HepG2 (cell line): ENCODE results near the gene ADGRL2. TPM values are rescaled to one million over a fixed set of nuclear protein-coding genes. Genes with fewer than 3 reads are reported as not detected.

Experiments
- ATAC-seq: fragments of 200-7000 bp; cut with Tn5 transposase; 3 replicates; pipeline ENCODE4 v1.9.1; 2020; ENCODE audit warnings: mild to moderate bottlenecking, moderate library complexity
- BruUV-seq: library from RNA; stranded (reverse); fragments of 400-500 nt; replicated peaks from 2 replicates; lab custom pipeline; 2021; lab: Mats Ljungman, UMichigan
- CTCF ChIA-PET: fragments of 300-600 bp; formaldehyde crosslinking; extraction: SDS; loops from one replicate; lab custom pipeline; 2021; ENCODE audit warnings: low total read pairs, inconsistent platforms, low intra/inter-chr PET ratio; lab: Yijun Ruan, JAX
- POLR2A ChIA-PET: fragments of 350-600 bp; sonication (Branson Sonifier 250); formaldehyde crosslinking; loops from one replicate; lab custom pipeline; 2020; ENCODE audit warnings: antibody characterized with exemption, inconsistent platforms; lab: Yijun Ruan, JAX
- DNase-seq: peaks from one replicate; pipeline ENCODE4 v3.0.0-alpha.2; 2015; ENCODE audit warnings: low spot score
- FAIRE-seq: peaks from 3 replicates; lab custom pipeline; 2011; peaks lifted over from hg19 to GRCh38; lab: Jason Lieb, UNC
- H2AFZ ChIP-seq: one replicate; pipeline ENCODE4 v1.6.1; 2011; ENCODE audit warnings: low read length, inconsistent platforms
- H3K27ac ChIP-seq: fragments of 300-600 bp; 3 replicates; pipeline ENCODE4 v1.8.0; 2011; ENCODE audit warnings: mixed run types, mild to moderate bottlenecking, mixed read lengths, low read length, inconsistent platforms; ENCODE audit not compliant: insufficient read depth; ENCODE audit errors: extremely low read length
- H3K27me3 ChIP-seq, 2 experiments: fragments of 200-600 bp in 1 of 2; 2 replicates in 1 of 2; 3 replicates in 1 of 2; pipeline versions ENCODE4 v1.6.0 to v1.8.0; 2011; ENCODE audit warnings: low read length in 2 of 2, mild to moderate bottlenecking in 2 of 2, moderate library complexity in 2 of 2, inconsistent platforms in 1 of 2; ENCODE audit not compliant: insufficient read depth in 2 of 2, control insufficient read depth in 1 of 2
- H3K36me3 ChIP-seq, 2 experiments: fragments of 200-600 bp in 1 of 2; replicated peaks in 1 of 2; 2 replicates in 1 of 2; 3 replicates in 1 of 2; pipeline versions ENCODE4 v1.5.1 to v1.8.0; 2011; ENCODE audit warnings: low read length in 2 of 2, inconsistent platforms in 1 of 2; ENCODE audit not compliant: insufficient read depth in 2 of 2, control insufficient read depth in 1 of 2
- H3K4me1 ChIP-seq: 2 replicates; pipeline ENCODE4 v1.5.1; 2012; ENCODE audit warnings: low read length, inconsistent platforms; ENCODE audit not compliant: insufficient read depth
- H3K4me2 ChIP-seq: 2 replicates; pipeline ENCODE4 v1.6.0; 2011; ENCODE audit warnings: low read depth, low read length, inconsistent platforms
- H3K4me3 ChIP-seq, 3 experiments: fragments of 200-600 bp in 1 of 3; sonication (generic), shearing (Covaris generic) in 1 of 3; replicated peaks in 1 of 3; 2 replicates each; pipeline ENCODE4 v1.5.1; 2011 to 2016; ENCODE audit warnings: low read length in 3 of 3, inconsistent platforms in 2 of 3, low read depth in 2 of 3, mild to moderate bottlenecking in 2 of 3, control low read depth in 1 of 3, mixed read lengths in 1 of 3; ENCODE audit not compliant: insufficient read depth in 1 of 3
- H3K79me2 ChIP-seq: one replicate; pipeline ENCODE4 v1.6.1; 2011; ENCODE audit warnings: low read length, inconsistent platforms; ENCODE audit not compliant: insufficient read depth
- H3K9ac ChIP-seq: 2 replicates; pipeline ENCODE4 v1.6.0; 2011; ENCODE audit warnings: mild to moderate bottlenecking, low read depth, low read length, inconsistent platforms; ENCODE audit not compliant: insufficient read depth
- H3K9me3 ChIP-seq: 2 replicates; pipeline ENCODE4 v1.5.1; 2012; ENCODE audit warnings: mild to moderate bottlenecking, low read length
- H4K20me1 ChIP-seq: 2 replicates; pipeline ENCODE4 v1.6.0; 2011; ENCODE audit warnings: inconsistent platforms, mild to moderate bottlenecking, low read length, moderate library complexity; ENCODE audit not compliant: insufficient read depth
- ARNTL ChIP-seq: sonication (generic); formaldehyde crosslinking; IDR thresholded peaks from 2 replicates; pipeline ENCODE4 v1.4.0; 2020; ENCODE audit warnings: mild to moderate bottlenecking, missing genetic modification reagents
- ATF1 ChIP-seq: IDR thresholded peaks from 2 replicates; pipeline ENCODE4 v1.6.1; 2016; ENCODE audit warnings: mild to moderate bottlenecking, control low read depth
- ETV5 ChIP-seq: IDR thresholded peaks from 2 replicates; pipeline ENCODE4 v1.6.1; 2018; ENCODE audit warnings: missing biosample characterization, missing genetic modification reagents, inconsistent platforms, borderline replicate concordance
- FOSL1 ChIP-seq: sonication (generic); formaldehyde crosslinking; IDR thresholded peaks from 2 replicates; pipeline ENCODE4 v1.9.0; 2021; ENCODE audit warnings: missing genetic modification reagents, borderline replicate concordance
- MAFF ChIP-seq: IDR thresholded peaks from 2 replicates; pipeline ENCODE4 v1.6.1; 2011; ENCODE audit warnings: low read depth, low read length, improper control_type of control experiment
- MAFK ChIP-seq, 2 experiments: IDR thresholded peaks in 1 of 2; conservative IDR thresholded peaks in 1 of 2; 2 replicates each; pipeline ENCODE4 v1.6.1; 2011; ENCODE audit warnings: improper control_type of control experiment in 2 of 2, low read length in 2 of 2
- MEIS2 ChIP-seq: sonication (generic); formaldehyde crosslinking; IDR thresholded peaks from 2 replicates; pipeline ENCODE4 v1.9.0; 2021; ENCODE audit warnings: mild to moderate bottlenecking, missing genetic modification reagents
- MIER3 ChIP-seq: IDR thresholded peaks from 2 replicates; pipeline ENCODE4 v1.6.1; 2016; ENCODE audit warnings: missing compliant biosample characterization, borderline replicate concordance
- SALL2 ChIP-seq: sonication (generic); formaldehyde crosslinking; IDR thresholded peaks from 2 replicates; pipeline ENCODE4 v1.8.1; 2023; ENCODE audit warnings: mild to moderate bottlenecking, missing genetic modification reagents, inconsistent platforms
- SCMH1 ChIP-seq: sonication (generic); formaldehyde crosslinking; IDR thresholded peaks from 2 replicates; pipeline ENCODE4 v1.9.0; 2021; ENCODE audit warnings: missing genetic modification reagents, mild to moderate bottlenecking, borderline replicate concordance
- TBP ChIP-seq: sonication (generic); formaldehyde crosslinking; IDR thresholded peaks from 2 replicates; pipeline ENCODE4 v1.5.0; 2020; ENCODE audit warnings: missing genetic modification reagents
- TEAD2 ChIP-seq: sonication (generic); formaldehyde crosslinking; IDR thresholded peaks from 2 replicates; pipeline ENCODE4 v1.9.0; 2021; ENCODE audit warnings: missing genetic modification reagents
- ZNF235 ChIP-seq: sonication (generic); formaldehyde crosslinking; IDR thresholded peaks from 2 replicates; pipeline ENCODE4 v1.8.1; 2023; ENCODE audit warnings: mild to moderate bottlenecking, missing genetic modification reagents, borderline replicate concordance
- ZNF550 ChIP-seq: sonication (generic); formaldehyde crosslinking; IDR thresholded peaks from 2 replicates; pipeline ENCODE4 v1.4.0; 2020; ENCODE audit warnings: mild to moderate bottlenecking, missing genetic modification reagents, borderline replicate concordance
- ZNF597 ChIP-seq: sonication (generic); formaldehyde crosslinking; IDR thresholded peaks from 2 replicates; pipeline ENCODE4 v1.5.0; 2020; ENCODE audit warnings: missing genetic modification reagents
- ZNF616 ChIP-seq: sonication (generic); formaldehyde crosslinking; IDR thresholded peaks from 2 replicates; pipeline ENCODE4 v1.5.0; 2020; ENCODE audit warnings: low read depth, mild to moderate bottlenecking, missing genetic modification reagents
- ZNF83 ChIP-seq: sonication (generic); formaldehyde crosslinking; IDR thresholded peaks from 2 replicates; pipeline ENCODE4 v1.4.0; 2020; ENCODE audit warnings: missing genetic modification reagents, mild to moderate bottlenecking, borderline replicate concordance
- WGBS: methylation state at CpG from one replicate; pipeline ENCODE4 v1.1.6; 2017; ENCODE audit warnings: low lambda C conversion rate; 5-methylcytosine and 5-hydroxymethylcytosine counted together
- in situ Hi-C: cut with HindIII; loops from 2 replicates; pipeline ENCODE4 v1.10.0; 2017; ENCODE audit warnings: low pct_unique_long_range_greater_than_20kb; ENCODE audit not compliant: extremely low pct_ligation_motif_present
- intact Hi-C: fragments of 100-400 bp; cut with micrococcal nuclease; formaldehyde crosslinking; loops from one replicate; pipeline ENCODE4 v1.10.0; 2022; ENCODE audit not compliant: unreplicated experiment
- polyA plus RNA-seq, 8 experiments: library from polyadenylated mRNA; depleted of rRNA in 3 of 8; stranded (reverse) in 7 of 8; unstranded in 1 of 8; fragments of >200 nt; fragmentation: Illumina TruSeq in 4 of 8; extraction: Trizol in 4 of 8; gene quantifications; 2 replicates each; pipeline versions ENCODE4 v1.2.1 to v1.2.3, GENCODE V29; 2011 to 2016; ENCODE audit warnings: low read depth in 4 of 8, missing spikeins in 1 of 8, mixed read lengths in 1 of 8; ENCODE audit not compliant: insufficient read depth in 1 of 8
- total RNA-seq, 5 experiments: library from RNA; depleted of rRNA; stranded (reverse); fragments of >200 nt; fragmentation: Illumina TruSeq; extraction: Trizol; gene quantifications; 2 replicates each; pipeline ENCODE4 v1.2.3, GENCODE V29; 2016; ENCODE audit warnings: low read depth in 1 of 5
- TF ChIP-seq, protein P1 (sequence below): sonication (generic); formaldehyde crosslinking; IDR thresholded peaks from 2 replicates; pipeline ENCODE4 v1.5.0; 2020; ENCODE audit warnings: missing genetic modification reagents, mild to moderate bottlenecking, borderline replicate concordance
- TF ChIP-seq, protein P2 (sequence below): sonication (generic); formaldehyde crosslinking; IDR thresholded peaks from 2 replicates; pipeline ENCODE4 v1.4.0; 2020; ENCODE audit warnings: mild to moderate bottlenecking, missing genetic modification reagents

ADGRL2 gene
- total and polyA plus RNA-seq, 2 of the 13 experiments (the other 11 are each of a cell fraction or from before 2014, with no cell fraction given) = 15.3 to 31.6 TPM

GRCh38 chr1:81852961-81853360 lies 52.2 kb downstream of the ADGRL2 start:
- CTCF ChIA-PET = no interaction called here
- no peak overlapping the region for H3K27ac ChIP-seq
- peaks cover 36% of the 10 kb centered on the region for H3K4me1 ChIP-seq
- WGBS = 40% methylated on average over 4 of the region's 4 CpGs
- BruUV-seq = no TSS peak
- intact Hi-C loops (no loop called here), in situ Hi-C loops (no loop called here)
- POLR2A ChIA-PET = no interaction called here
- H3K9me3 ChIP-seq = no peaks in the 10 kb centered on the region
- TF ChIP-seq MAFK (conservative IDR thresholded peaks at IDR 0.05 in 1 of 2, IDR thresholded peaks at IDR 0.05 in 1 of 2; ENCODE audit: low read length in 2 of 2) = peak; percentile 10 to 65; a peak in 3 of 4 replicates
- no peak for TF ChIP-seq TBP (CRISPR knock-in tag)
- TF ChIP-seq SCMH1 = no peak
- peak; percentile 40; the same call in 1 of the 2 replicates for TF ChIP-seq MAFF
- no peak for TF ChIP-seq ZNF235 (CRISPR knock-in tag)
- no peak for TF ChIP-seq ARNTL
- no peak for TF ChIP-seq ZNF550
- no peak for TF ChIP-seq ZNF597
- no peak for ATAC-seq
- no peaks in the 10 kb centered on the region for H3K27me3 ChIP-seq
- H3K79me2 ChIP-seq = peaks cover 3% of the 10 kb centered on the region
- H3K36me3 ChIP-seq = no peaks in the 10 kb centered on the region
- peaks cover 4% of the 10 kb centered on the region; the same call in 1 of the 2 replicates for H4K20me1 ChIP-seq
- DNase-seq = no peak
- no peak overlapping the region for H2AFZ ChIP-seq
- H3K9ac ChIP-seq = no peak overlapping the region
- no peak for FAIRE-seq
- no peak overlapping the region for H3K4me2 ChIP-seq
- H3K4me3 ChIP-seq = no peak overlapping the region

DNA sequence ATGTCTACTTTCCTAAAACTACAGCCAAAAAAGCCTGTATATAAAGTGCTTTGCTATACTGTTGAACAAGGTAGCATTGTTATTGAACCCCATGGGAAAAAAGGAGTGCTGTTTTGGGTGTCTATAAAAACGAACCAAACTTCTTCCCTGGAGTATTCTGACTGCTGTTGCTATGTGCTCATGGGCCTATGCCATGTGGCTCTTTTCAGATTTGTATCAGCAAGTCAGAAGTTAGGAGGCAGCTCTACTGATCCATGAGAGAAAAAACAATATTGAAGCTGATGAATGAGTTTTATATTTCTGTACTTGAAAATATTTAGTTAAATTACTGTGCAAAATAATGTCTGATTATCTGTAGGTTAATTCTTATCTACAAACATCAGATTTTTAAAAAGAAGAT lies 66.5 kb downstream of the ADGRL2 start:
- no TSS peak for BruUV-seq
- Histone ChIP-seq H3K9ac (no peak overlapping the region), H3K36me3 (no peaks in the 10 kb centered on the region), H3K27me3 (no peaks in the 10 kb centered on the region; a peak in 1 of 5 replicates), H3K4me2 (no peak overlapping the region), H3K4me3 (no peak overlapping the region), H3K27ac (no peak overlapping the region), H4K20me1 (no peaks in the 10 kb centered on the region), H2AFZ (no peak overlapping the region), H3K4me1 (no peaks in the 10 kb centered on the region), H3K9me3 (no peaks in the 10 kb centered on the region), H3K79me2 (no peaks in the 10 kb centered on the region)
- in situ Hi-C loops (no loop called here), intact Hi-C loops (no loop called here)
- ATAC-seq (no peak), DNase-seq (no peak), FAIRE-seq (no peak)
- CTCF ChIA-PET = no interaction called here
- 0% methylated on average over 1 of the region's 1 CpG for WGBS
- POLR2A ChIA-PET = no interaction called here
- TF ChIP-seq, protein P1, sequence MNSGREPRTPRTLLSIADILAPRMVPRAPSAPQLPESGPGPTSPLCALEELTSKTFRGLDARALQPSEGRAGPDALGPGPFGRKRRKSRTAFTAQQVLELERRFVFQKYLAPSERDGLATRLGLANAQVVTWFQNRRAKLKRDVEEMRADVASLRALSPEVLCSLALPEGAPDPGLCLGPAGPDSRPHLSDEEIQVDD = no peak
- TF ChIP-seq MEIS2 (CRISPR knock-in tag) (no peak), TEAD2 (CRISPR knock-in tag) (no peak), SALL2 (CRISPR knock-in tag) (no peak), ATF1 (no peak), ZNF616 (CRISPR knock-in tag) (no peak), MIER3 (no peak), ETV5 (CRISPR knock-in tag) (no peak), ZNF83 (CRISPR knock-in tag) (no peak), FOSL1 (CRISPR knock-in tag) (no peak)
- TF ChIP-seq, protein P2, sequence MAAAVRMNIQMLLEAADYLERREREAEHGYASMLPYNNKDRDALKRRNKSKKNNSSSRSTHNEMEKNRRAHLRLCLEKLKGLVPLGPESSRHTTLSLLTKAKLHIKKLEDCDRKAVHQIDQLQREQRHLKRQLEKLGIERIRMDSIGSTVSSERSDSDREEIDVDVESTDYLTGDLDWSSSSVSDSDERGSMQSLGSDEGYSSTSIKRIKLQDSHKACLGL (CRISPR knock-in tag) = no peak
